ENCODE measurements around the gene LRRC8B.

DNA sequence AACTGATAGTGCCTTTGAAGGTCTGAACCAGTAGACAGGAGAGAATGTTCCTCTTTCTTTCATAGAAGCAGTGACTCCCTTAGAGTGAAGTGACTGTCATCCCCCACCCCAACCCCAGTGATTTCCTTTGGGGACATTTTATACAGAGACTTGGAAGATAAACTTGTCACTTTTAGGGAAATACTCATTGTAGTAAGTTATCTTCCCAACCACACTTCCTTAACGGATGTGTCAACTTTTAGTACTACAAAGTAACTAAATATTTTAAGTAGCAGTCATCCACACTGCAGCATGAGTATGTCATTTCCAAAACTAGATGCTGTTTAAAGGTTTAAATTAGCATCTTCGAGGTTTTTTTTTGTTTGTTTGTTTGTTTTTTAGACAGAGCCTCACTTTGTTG lies 13.7 kb downstream of the LRRC8B start:
- no peak for TF ChIP-seq CTCF (IDR thresholded peaks at IDR 0.05)
- no peak for TF ChIP-seq POLR2AphosphoS5 (IDR thresholded peaks at IDR 0.05; ENCODE audit: insufficient read depth in 1 of 2, low read depth in 1 of 2)
